HG02981 (cell line): ENCODE results near the gene EGR1.
"Not testable (repeated sequence)": the region's sequence is repeated elsewhere in the genome, so short reads cannot be mapped to it uniquely, and the experiment has no call there.

Source experiments
- ATAC-seq: cut with Tn5 transposase; IDR thresholded peaks from one replicate; pipeline ENCODE4 v1.9.1; 2021; ENCODE audit warnings: mild to moderate bottlenecking, moderate library complexity; ENCODE audit not compliant: unreplicated experiment

Gene EGR1

DNA sequence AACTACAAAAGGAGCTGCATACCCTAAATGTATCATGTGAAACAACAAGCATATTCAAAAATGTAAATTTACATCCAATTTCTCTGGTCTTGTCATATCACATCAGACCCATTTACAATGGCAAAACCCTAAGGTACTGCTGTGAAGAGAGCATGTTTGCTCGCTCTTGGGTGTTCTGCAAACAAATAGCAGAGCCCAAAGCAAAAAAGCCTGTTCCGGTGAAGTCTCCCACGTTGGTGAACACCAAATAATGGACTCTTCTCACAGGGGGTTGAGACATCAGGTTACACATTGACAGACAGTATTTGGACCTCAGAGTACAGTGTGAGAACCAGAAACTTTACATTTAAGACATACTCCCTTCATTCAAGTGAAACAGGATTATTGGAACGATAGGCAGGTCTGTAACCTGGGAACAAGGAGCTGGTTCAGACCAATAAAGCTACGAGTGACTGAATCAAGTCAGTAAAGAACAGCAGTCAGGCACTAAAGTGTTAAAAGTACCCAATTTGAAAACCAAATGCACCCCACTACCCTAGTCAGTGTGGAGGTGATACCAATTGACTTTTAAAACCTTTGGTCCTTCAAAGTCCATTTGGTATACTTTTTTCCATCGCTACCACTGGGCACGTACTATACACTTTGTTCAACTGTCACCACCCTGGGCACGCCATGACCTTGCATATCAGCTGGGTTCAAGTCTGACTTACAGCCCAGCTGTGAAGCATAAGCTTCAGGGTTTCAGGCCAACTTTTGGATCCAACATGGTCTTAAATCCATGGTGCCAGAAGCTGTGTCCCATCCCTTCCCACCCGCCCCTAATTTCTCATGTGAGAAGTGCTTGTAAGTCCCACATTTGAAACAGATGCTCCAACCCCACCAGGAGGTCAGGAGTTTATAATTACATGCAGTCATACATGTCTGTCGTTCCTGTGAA is 41.4 kb downstream of the EGR1 start:
- no peak for ATAC-seq

DNA sequence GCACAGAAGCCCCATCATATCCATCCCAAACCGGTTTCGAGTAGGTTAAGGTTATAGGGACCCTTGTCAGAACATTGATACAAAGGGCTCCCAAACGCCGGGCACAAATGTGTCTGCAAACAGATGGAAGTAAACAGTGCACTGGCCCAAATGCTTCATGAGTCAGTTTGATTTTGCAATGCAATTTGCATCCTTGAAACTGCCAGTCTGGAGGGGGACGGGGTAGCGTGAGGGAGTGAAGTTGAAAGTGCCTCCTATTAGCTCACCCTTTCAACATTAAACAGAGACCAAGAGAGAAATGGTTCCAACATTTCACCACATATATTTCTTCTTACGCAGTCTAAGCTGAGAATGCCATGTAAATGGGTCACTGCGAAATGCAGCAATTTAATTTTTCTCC is 42.2 kb downstream of the EGR1 start:
- ATAC-seq: not testable (repeated sequence)

GRCh38 chr5:138508958-138509357 is 43.7 kb downstream of the EGR1 start:
- ATAC-seq: no peak

GRCh38 chr5:138514021-138514420 is 48.7 kb downstream of the EGR1 start:
- ATAC-seq: no peak

- no peak for ATAC-seq
Observed at GRCh38 chr5:138515556-138516245, 50.4 kb downstream of the EGR1 start.

- no peak for ATAC-seq
Observed at GRCh38 chr5:138517437-138517836, 52.2 kb downstream of the EGR1 start.
